Astrocyte (in vitro differentiated cells and primary cell): ENCODE data around the gene NDUFS3. TPM values are rescaled to one million over a fixed set of nuclear protein-coding genes. Genes with fewer than 3 reads are reported as not detected.

Experiments used
- DNase-seq: peaks from one replicate; pipeline ENCODE4 v3.0.0-alpha.2; 2010; ENCODE audit warnings: low read depth
- FAIRE-seq: peaks from 2 replicates; lab custom pipeline; 2011; peaks lifted over from hg19 to GRCh38; lab: Jason Lieb, UNC
- H2AFZ ChIP-seq: 2 replicates; pipeline ENCODE4 v1.6.0; 2012; ENCODE audit warnings: low read depth, low read length, inconsistent platforms
- H3K27ac ChIP-seq: 2 replicates; pipeline ENCODE4 v1.5.1; 2011; ENCODE audit warnings: low read depth, low read length, inconsistent platforms
- H3K27me3 ChIP-seq: 2 replicates; pipeline ENCODE4 v1.6.0; 2011; ENCODE audit warnings: low read length, inconsistent platforms; ENCODE audit not compliant: insufficient read depth
- H3K36me3 ChIP-seq: 2 replicates; pipeline ENCODE4 v1.5.1; 2011; ENCODE audit warnings: low read length, inconsistent platforms; ENCODE audit not compliant: insufficient read depth
- H3K4me1 ChIP-seq: 2 replicates; pipeline ENCODE4 v1.5.1; 2011; ENCODE audit warnings: low read length, inconsistent platforms; ENCODE audit not compliant: insufficient read depth
- H3K4me2 ChIP-seq: 2 replicates; pipeline ENCODE4 v1.6.0; 2012; ENCODE audit warnings: low read length, inconsistent platforms
- H3K4me3 ChIP-seq: 2 replicates; pipeline ENCODE4 v1.5.1; 2011; ENCODE audit warnings: low read depth, mild to moderate bottlenecking, low read length, inconsistent platforms; ENCODE audit not compliant: insufficient read depth
- H3K79me2 ChIP-seq: 2 replicates; pipeline ENCODE4 v1.6.0; 2012; ENCODE audit warnings: mild to moderate bottlenecking, low read length, inconsistent platforms; ENCODE audit not compliant: insufficient read depth
- H3K9ac ChIP-seq: 2 replicates; pipeline ENCODE4 v1.6.0; 2012; ENCODE audit warnings: mild to moderate bottlenecking, low read length, inconsistent platforms
- H3K9me3 ChIP-seq: 2 replicates; pipeline ENCODE4 v1.5.1; 2012; ENCODE audit warnings: low read depth, mild to moderate bottlenecking, low read length, inconsistent platforms; ENCODE audit not compliant: insufficient read depth
- H4K20me1 ChIP-seq: 2 replicates; pipeline ENCODE4 v1.6.0; 2012; ENCODE audit warnings: low read length, inconsistent platforms; ENCODE audit not compliant: insufficient read depth
- H3K27ac Mint-ChIP-seq: one replicate; pipeline ENCODE4 v1.8.0; 2021; ENCODE audit warnings: mild to moderate bottlenecking, mixed read lengths; ENCODE audit not compliant: unreplicated experiment
- H3K27me3 Mint-ChIP-seq: one replicate; pipeline ENCODE4 v1.8.0; 2021; ENCODE audit warnings: low read depth, mixed read lengths; ENCODE audit not compliant: unreplicated experiment
- H3K36me3 Mint-ChIP-seq: one replicate; pipeline ENCODE4 v1.8.0; 2021; ENCODE audit warnings: low read depth, mixed read lengths; ENCODE audit not compliant: unreplicated experiment
- H3K4me1 Mint-ChIP-seq: one replicate; pipeline ENCODE4 v1.8.0; 2021; ENCODE audit warnings: low read depth, mixed read lengths; ENCODE audit not compliant: unreplicated experiment
- H3K4me3 Mint-ChIP-seq: one replicate; pipeline ENCODE4 v1.8.0; 2021; ENCODE audit warnings: mild to moderate bottlenecking, moderate library complexity, mixed read lengths; ENCODE audit not compliant: unreplicated experiment
- H3K9me3 Mint-ChIP-seq: one replicate; pipeline ENCODE4 v1.8.0; 2021; ENCODE audit warnings: mild to moderate bottlenecking, mixed read lengths; ENCODE audit not compliant: unreplicated experiment
- CTCF ChIP-seq: IDR thresholded peaks from 2 replicates; pipeline ENCODE4 v1.5.1; 2011; ENCODE audit warnings: low read depth, mild to moderate bottlenecking, inconsistent platforms, low read length, moderate library complexity; ENCODE audit not compliant: insufficient read depth
- EZH2 ChIP-seq: IDR thresholded peaks from 2 replicates; pipeline ENCODE4 v1.6.1; 2012; ENCODE audit warnings: mild to moderate bottlenecking, low read length, inconsistent platforms; ENCODE audit not compliant: insufficient read depth
- total RNA-seq: library from RNA; stranded (reverse); gene quantifications from 2 replicates; pipeline ENCODE4 v1.2.1, GENCODE V29; 2021

Gene NDUFS3
- total RNA-seq, 1 donor from 2014 or later = 80.7 TPM

GRCh38 chr11:47564933-47565339 lies 13.9 kb upstream of the NDUFS3 start:
- DNase-seq (no peak), FAIRE-seq (no peak)
- no peaks in the 10 kb centered on the region for H3K9me3 Mint-ChIP-seq
- H3K27ac Mint-ChIP-seq = peak overlapping the region; percentile 26
- peak overlapping the region; percentile 82 for H3K4me3 Mint-ChIP-seq
- TF ChIP-seq CTCF (no peak), EZH2 (no peak)
- H3K36me3 Mint-ChIP-seq = peaks cover 5% of the 10 kb centered on the region
- H3K4me1 Mint-ChIP-seq = no peaks in the 10 kb centered on the region
- no peaks in the 10 kb centered on the region for H4K20me1 ChIP-seq
- H3K4me3 ChIP-seq = peak overlapping the region; percentile 92
- peak overlapping the region; percentile 97 for H3K4me2 ChIP-seq
- H2AFZ ChIP-seq = peak overlapping the region; percentile 92
- H3K9ac ChIP-seq = peak overlapping the region; percentile 93
- peaks cover 41% of the 10 kb centered on the region for H3K79me2 ChIP-seq
- H3K27me3 Mint-ChIP-seq = no peaks in the 10 kb centered on the region
- H3K9me3 ChIP-seq = no peaks in the 10 kb centered on the region
- H3K36me3 ChIP-seq = peaks cover 3% of the 10 kb centered on the region
- peak overlapping the region; percentile 70 for H3K27ac ChIP-seq
- no peaks in the 10 kb centered on the region for H3K27me3 ChIP-seq
- peaks cover 7% of the 10 kb centered on the region for H3K4me1 ChIP-seq

- Histone ChIP-seq H3K4me2 (peak within 1 kb of the TSS; percentile 97), H3K27me3 (no peaks in the 10 kb centered on the region), H3K4me3 (peak within 1 kb of the TSS; percentile 92), H3K27ac (peak within 1 kb of the TSS; percentile 70), H3K36me3 (peaks cover 3% of the 10 kb centered on the region), H4K20me1 (no peaks in the 10 kb centered on the region), H3K4me1 (peaks cover 7% of the 10 kb centered on the region), H3K9ac (peak within 1 kb of the TSS; percentile 93), H3K79me2 (peaks cover 47% of the 10 kb centered on the region), H3K9me3 (no peaks in the 10 kb centered on the region), H2AFZ (peak within 1 kb of the TSS; percentile 92)
- Mint-ChIP-seq H3K4me3 (peak within 1 kb of the TSS; percentile 83), H3K4me1 (no peaks in the 10 kb centered on the region), H3K27ac (peak within 1 kb of the TSS; percentile 47), H3K9me3 (no peaks in the 10 kb centered on the region), H3K27me3 (no peaks in the 10 kb centered on the region), H3K36me3 (peaks cover 5% of the 10 kb centered on the region)
- DNase-seq (peak; percentile 53), FAIRE-seq (no peak)
- TF ChIP-seq EZH2 (no peak), CTCF (no peak)
Observed at GRCh38 chr11:47565340-47566148, 13.3 kb upstream of the NDUFS3 start, which contains the start of gene PTPMT1. Gene PTPMT1, plus strand, starts transcription at chr11:47565599. Its CDS starts 24 bp downstream, at chr11:47565623.
